Measurements from ENCODE around the gene IQSEC2. TPM values are rescaled to one million over a fixed set of nuclear protein-coding genes. Genes with fewer than 3 reads are reported as not detected.

Gene IQSEC2
- 0.20 and 0.55 TPM in 2 replicates for total RNA-seq

DNA sequence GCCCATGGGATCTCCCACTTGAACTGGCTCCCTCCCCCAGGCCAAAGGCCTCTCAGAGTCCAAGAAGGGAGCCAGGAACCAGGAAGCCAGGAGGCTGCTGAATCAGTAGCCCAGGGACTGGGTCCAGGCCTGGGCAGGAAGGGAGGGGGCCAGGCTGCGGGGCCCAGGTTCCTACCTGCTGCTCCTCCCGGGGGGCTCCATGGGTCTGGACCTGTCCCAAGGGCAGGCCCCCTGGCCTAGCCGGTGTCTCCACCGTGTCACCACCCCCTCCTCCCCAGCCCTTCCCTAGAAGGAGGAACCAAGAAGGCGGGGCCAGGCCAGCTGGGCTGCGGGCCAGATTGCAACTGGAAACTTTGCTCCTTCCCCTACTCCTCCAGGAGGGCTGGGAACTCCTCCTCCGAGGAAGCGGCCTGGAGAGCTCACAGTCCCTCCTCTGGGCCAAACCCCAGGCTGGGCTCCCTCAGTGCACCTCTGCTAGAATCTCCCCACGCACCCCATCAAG is at the start of gene IQSEC2:
IQSEC2 (minus strand) TSS at position 264 of the 502 bp plus-strand sequence.
- intact Hi-C loops (cut with micrococcal nuclease), result loop anchor here (10.0 kb wide), 1 partner anchor 207 kb away; no protein-coding TSS in a partner anchor

DNA sequence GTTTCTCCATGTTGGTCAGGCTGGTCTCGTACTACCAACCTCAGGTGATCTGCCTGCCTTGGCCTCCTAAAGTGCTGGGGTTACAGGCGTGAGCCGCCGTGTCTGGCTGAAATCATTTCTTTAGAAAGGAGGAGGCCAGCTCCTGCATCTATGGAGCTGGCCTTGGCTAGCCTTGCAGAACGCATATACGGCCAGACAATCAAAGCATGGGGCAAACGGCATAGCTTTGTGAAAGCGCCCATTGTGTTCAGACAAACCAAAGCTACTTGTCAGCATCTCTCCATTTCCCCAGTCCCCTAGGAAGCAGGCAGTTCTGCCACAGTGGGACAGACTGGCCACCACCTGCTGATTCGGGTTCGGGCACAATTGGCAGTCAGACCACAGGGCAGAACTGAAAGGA is 48.9 kb upstream of the IQSEC2 start:
- intact Hi-C loops (cut with micrococcal nuclease), result no loop called here

DNA sequence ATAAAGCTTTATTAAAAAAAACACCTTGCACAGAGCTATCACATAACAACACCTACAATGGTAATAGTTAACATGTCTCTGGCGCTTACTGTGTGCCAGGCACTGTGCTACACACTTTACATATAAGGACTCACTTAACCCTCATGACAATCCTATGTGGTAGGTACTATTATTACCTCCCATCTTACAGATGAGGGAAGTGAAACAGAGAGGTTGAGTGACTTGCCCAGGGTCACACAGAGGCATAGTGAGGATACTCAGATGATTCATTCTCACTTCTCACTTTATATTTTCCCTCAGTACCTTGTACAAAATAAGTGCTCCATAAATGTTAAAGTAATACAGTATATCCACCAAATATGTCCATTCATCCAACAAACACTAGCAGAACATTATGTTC is 43.4 kb upstream of the IQSEC2 start:
- intact Hi-C loops (cut with micrococcal nuclease), result no loop called here

DNA sequence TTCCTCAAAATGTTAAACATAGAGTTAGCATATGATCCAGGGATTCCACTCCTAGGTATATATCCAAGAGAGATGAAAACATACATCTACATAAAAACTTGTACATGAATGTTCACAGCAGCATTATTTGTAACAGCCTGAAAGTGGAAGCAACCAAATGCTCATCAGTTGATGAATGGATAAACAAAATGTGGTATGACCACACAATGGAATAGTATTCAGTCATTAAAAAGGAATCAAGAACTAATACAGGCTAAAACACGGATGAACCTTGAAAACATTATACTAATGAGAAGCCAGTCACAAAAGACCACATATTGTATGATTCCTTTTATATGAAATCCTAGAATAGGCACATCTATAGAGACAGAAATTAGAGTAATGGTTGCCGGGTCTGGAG is 42.7 kb upstream of the IQSEC2 start:
- intact Hi-C loops (cut with micrococcal nuclease), result no loop called here

DNA sequence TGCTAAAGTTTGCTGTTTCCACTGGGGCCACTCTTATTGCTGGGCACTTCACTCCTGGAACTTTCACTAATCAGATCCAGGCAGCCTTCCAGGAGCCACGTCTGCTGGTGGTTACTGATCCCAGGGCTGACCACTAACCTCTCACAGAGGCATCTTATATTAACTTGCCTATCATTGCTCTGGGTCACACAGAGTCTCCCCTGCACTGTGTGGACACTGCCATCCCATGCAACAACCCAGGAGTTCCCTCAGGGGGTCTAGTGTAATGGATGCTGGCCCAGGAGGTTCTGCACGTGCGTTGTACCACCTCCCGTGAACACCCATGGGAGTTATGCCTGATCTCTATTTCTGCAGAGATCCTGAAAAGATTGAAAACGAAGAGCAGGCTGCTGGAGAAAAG is 41.8 kb upstream of the IQSEC2 start:
- intact Hi-C loops (cut with micrococcal nuclease), result no loop called here

DNA sequence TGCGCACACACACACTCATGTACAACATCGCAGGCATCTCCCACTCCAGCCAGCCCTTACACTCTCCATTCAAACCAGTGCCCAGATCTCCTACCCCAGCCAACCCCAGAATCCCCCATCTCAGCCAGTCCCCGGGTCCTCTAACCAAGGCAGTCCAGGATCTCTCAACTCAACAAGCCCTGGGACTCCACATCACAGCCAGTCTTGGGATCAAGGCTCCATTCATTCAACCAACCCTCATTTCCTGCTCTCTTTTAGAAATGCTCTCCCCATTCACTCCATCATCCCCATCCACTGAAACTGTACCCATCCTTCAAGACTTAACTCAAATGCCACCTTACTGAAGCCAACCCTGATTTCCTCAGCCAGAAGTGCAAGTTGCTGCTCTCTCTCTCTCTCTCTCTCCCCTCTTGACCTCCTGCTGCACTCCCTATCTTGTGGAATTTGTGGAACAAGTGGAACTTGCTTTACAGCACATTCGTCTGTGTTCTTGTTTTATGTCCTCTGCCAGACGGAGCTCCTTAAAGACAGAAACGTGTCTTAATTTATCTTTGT is 40.6 kb upstream of the IQSEC2 start:
- intact Hi-C loops (cut with micrococcal nuclease), result no loop called here

DNA sequence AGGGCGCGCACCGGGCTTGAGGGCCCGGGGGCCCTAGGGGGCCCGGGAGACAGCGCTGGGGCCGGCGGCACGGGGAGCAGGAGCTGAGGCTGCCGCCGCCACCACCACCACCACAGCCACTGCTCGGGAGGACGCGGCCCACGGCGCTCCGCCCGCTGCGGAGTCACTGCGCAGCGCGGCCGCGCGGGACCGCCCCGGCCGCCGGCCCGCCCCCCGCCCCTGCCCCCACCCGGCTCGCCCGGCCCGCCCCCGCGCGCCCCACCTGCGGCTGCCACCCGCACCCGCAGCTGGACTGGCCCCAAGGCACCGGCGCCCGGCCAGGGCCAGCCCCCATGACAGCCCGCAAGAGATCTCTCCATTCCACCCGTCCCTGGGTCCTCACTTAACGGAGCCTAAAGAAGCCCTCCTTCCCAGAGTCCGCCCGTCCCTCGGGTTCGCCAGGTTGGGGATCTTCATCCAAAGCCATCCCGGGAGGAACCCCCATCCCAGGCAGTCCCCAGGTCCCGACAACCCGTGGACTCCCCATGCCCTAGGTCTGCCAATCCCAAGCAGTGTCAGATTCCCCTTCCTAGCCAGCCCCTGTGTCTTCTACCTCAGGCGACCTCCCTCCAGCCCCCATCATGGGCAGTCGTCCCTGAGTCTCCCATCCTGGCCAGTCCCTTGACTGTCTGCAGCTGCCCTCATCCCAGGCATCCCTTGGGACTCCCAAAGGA is 40.0 kb upstream of the IQSEC2 start:
- intact Hi-C loops (cut with micrococcal nuclease), result no loop called here

DNA sequence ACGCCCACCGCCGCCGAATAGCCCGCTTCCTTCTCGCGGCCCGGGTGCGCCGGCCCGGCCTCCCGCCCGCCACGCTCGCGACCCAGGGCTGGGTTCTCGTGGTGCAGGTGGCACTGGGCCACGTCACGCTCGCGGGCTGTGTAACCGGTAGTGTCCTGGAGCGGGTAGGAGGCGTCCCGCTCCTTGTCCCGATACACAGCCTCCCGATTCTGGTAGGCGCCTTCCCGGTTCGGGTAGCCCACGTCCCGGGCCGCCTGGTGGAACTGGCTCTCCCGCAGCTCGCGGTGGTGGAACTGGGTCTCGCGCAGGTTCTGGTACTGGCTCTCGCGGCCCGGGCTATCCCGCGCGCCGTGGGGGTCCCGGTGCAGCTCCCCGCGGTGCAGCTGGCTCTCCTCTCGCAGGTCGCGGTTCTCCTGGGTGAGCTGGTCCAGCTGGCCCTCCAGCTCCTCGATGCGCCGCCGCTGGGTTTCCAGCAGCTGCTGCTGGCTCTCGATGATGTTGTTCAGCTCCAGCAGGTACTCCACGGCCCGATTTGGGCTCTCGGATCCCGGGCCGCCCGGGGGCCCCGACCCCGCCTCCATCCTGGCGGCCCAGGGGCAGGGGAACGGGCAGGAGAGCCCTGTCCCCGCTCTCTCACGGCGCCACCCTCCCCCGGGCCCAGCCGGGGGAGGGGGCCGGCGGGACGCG is 39.3 kb upstream of the IQSEC2 start:
- intact Hi-C loops (cut with micrococcal nuclease), result no loop called here

DNA sequence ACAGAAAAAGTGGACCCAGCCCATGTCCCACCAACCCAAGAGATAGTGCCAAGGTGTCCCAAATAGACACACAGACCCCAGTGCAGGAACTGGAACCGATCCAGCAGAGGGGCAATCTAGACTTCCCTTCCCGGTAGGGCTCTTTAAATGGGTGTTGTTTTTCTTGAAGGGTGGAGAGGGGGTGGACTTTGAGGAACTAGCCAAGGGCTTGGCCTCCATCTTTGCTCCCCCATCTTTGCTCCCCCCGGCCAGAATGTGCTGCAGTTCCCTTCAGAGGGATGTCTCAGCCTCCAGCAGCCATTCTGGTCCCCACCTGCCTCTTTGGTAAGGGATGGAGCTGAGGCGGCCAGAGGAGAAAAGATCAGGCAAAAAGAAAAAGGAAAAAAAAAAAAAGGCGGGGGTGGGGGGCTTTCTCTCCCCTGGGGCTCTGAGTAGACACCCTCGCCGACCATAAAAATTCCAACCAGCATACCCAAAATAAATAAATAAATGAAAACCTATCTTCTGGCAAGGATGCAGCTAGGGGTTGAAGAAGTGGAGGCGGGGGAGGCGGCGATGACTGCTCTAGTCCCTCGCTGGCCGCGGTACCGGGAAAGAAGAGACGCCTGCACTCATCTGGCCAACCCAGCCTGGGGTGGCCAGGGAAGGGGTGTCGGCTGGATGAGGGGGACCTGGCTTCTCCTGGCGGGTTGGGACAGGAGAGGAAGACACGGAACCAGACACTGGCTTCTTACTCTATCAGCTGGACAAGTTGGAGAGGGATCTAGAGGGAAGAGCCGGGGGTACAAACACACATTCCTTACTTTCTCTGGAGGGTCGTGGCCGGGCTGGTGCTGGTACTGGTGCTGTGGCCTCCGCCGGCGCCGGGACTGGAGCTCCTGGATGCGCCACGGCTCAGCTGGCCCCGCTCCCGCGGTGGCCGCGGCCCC is 38.5 kb upstream of the IQSEC2 start:
- intact Hi-C loops (cut with micrococcal nuclease), result loop anchor here (5.0 to 10.0 kb wide), 2 partner anchors 55 to 117 kb away; no protein-coding TSS in a partner anchor

DNA sequence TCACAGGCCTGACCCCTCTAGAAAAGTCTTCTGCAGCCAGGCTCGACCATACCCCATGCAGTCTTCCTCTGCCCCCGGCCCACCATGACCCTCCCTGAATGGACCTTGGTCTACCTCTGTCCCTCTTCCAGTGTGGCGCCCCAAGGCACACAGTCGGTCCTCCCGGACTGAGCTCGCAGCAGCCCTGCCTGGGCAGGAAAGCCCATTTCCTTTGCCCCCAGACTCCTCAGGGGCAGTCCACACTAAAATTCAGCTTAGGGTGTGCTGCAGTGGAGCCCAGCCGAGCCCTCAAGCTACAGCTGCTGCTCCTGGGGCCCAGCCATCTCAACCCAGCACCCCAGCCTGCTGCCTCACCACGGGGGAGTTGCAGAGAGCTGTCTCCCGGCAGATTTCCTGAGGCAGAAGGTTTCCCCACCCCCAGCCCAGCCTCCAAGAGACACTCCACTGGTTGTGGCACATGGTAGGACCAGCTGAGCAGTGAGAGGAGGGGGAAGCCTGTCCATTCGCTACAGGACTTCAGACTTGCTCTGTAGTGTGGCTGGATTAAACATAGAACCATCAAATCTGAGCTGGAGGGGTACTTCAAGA is 37.5 kb upstream of the IQSEC2 start:
- intact Hi-C loops (cut with micrococcal nuclease), result loop anchor here (5.0 to 10.0 kb wide), 2 partner anchors 56 to 118 kb away; no protein-coding TSS in a partner anchor

DNA sequence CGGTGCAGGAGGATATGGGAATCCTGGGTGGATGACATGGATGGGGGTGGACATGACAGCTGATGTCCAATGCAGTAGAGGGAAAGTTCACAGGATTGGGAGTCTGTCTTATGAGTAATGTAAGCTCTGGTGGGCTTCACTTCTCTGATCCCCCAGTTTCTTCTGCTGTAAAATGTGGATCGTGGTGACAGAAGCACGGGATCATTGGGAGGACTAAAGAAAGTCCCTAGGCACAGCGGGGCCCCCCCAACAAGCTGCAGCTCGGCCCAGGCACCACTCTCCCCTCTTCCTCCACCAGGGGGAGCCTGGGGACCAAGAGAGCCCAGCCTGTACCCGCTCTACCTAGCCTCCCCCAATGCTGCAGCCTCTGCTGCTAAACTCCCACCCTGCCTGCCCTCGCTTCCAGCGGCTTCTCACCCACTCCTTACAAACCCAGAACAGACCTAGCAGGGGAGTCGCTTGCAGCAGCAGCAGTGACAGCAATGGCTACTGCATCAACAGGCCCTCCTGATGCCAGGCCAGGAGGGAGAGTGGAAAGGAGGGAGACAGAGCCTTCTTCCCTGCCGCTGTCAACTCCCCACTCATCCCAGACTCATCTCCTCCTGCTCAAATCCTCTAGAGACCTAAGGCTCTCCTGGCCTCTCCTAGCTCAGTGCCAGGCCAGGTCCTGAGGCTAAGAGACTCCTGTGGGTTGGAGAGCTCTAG is 36.1 kb upstream of the IQSEC2 start:
- intact Hi-C loops (cut with micrococcal nuclease), result loop anchor here (5.0 to 10.0 kb wide), 2 partner anchors 57 to 120 kb away; no protein-coding TSS in a partner anchor

DNA sequence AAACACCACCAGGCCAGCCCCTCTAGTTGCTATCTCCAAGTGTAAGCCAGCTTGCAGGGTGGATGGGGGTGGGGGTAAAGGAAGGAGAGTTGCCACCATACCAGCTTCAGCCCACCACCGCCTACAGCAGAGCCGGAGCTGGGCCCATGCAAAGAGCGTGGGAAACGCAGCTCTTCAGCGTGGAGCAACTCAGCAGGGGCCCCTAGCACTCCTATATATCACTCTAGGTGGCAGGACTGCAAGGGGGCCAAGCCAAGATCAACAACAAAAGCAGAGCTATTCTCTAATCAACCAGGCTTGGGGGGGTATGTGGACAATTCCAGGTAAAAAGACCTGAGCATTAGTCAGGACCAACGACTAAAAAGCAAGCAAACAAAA is 35.5 kb upstream of the IQSEC2 start:
- intact Hi-C loops (cut with micrococcal nuclease), result loop anchor here (5.0 to 10.0 kb wide), 2 partner anchors 58 to 120 kb away; no protein-coding TSS in a partner anchor

DNA sequence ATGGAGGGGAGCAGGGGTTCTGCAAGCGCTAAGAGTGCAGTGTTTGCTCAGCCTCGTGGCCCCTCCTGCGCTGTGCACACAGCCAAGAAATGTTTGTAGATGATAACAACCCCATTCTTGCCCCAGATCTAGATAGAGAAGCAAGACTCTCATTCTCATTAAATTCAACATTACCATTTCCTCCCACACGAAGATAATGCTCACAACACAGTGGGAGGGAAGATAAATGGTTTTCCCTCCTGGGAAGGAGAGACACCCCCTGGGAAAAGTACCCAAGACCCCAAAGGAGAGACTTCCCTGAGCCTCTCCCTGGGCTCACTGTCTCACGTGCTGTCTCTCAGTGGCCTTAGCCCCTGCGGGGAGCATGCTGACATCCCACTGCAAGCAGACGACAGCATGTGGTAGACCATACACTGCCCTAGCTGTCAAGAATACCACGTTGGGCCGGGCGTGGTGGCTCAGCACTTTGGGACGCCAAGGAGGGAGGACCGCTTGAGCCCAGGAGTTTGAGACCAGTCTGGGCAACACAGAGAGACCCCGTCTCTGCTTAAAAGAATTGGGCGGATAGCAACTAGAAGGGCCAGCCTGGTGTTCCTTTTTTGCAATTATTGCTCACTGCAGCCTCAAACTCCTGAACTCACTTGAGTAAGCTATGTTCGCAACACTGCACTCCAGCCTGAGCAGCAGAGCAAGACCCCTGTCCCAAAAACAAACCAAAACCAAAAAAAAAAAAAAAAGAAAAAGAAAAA is 34.9 kb upstream of the IQSEC2 start:
- intact Hi-C loops (cut with micrococcal nuclease), result loop anchor here (5.0 to 10.0 kb wide), 2 partner anchors 59 to 121 kb away; no protein-coding TSS in a partner anchor

DNA sequence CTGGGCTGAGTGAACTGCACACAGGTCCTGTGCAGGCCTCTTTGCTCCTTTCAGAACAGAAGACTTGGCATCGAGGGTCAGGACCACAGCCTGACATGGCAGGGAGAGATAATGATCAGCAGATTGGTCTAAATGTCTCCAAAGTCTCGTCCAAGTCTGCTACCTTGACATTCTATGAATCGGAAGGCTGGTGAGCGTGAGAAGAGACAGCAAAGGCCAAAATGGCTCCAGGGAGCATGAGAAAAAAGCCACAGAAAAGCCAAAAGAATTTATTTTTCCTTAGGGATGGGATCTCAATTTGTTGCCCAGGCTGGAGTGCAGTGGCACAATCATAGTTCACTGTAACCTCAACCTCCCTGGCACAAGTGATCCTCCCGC is 32.3 kb upstream of the IQSEC2 start:
- intact Hi-C loops (cut with micrococcal nuclease), result loop anchor here (1.0 to 10.0 kb wide), 2 partner anchors 61 to 169 kb away; no protein-coding TSS in a partner anchor

DNA sequence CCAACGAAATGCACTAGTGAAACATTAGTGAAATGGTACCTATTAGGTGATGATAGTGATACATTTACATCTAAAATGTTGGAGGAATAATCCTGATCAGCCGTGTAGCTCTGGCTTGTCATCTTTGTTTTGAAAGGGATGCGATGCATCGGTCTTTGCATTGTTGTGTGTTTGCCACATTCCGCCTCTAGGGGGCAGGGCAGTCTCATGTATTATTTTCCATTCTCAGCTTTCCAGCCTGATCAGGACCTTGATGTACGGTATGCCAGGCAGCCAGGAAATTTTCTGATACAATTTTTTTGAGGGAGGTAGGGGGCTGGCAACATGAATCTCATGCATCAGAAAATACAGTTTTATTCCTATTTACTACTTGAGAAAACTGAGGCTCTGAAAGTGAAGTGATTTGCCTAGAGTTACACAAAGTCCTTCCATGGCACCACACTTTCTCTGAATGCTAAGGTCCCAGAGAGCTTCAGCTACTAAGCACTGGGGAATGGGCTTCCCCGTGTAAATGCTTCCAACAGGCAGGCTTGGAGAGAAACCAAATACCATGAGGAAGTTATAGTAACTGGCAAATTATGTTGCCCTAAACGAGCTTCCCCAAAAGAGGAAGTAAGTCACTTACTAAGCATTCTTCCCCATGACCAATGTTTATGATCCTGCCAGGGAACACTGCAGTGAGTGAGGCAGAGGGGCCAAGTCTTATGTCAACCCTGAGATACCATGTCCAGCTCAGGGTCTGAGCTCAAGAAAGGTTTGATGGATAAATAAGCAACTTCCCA is 31.8 kb upstream of the IQSEC2 start:
- intact Hi-C loops (cut with micrococcal nuclease), result loop anchor here (1.0 to 10.0 kb wide), 2 partner anchors 62 to 169 kb away; no protein-coding TSS in a partner anchor

DNA sequence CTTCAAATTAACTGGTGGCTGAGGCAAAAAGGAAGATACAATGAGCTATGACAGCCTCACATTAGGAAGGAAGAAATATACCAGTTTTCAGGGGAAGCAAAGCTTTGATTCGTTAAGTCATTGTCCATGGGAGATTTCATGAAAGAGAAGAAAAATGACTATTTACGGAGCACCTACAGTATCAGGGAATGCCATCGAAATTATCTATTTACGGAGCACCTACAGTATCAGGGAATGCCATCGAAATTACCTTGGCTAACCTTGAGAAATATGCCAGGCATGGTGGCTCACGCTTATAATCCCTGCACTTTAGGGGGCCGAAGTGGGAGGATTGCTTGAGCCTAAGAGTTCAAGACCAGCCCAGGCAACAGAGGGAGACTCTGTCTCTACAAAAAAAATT is 28.5 kb upstream of the IQSEC2 start:
- intact Hi-C loops (cut with micrococcal nuclease), result loop anchor here (10.0 kb wide), 1 partner anchor 65 kb away; no protein-coding TSS in a partner anchor

DNA sequence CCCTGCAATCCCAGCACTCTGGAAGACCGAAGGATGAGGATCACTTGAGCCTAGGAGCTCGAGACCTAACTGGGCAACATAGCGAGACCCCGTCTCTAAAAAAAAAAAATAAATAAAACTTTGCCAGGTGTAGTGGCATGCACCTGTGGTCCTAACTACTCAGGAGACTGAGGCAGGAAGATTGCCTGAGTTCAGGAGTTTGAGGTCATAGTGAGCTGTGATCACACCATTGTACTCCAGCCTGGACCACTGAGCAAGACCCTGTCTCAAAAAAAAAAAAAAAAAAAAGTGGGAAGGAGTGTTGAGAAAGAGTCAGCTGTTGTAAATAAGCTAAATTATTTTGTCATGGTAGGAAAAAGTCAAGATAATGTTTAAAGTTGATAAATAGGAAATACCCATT is 27.5 kb upstream of the IQSEC2 start:
- intact Hi-C loops (cut with micrococcal nuclease), result no loop called here

All from T-helper 2 cell treated with Interferon-gamma antibody and Interleukin-4, amounts not matched to agents 100 ng/mL and 5 ng/mL, for 36 hours (primary cell).